GM12891 (cell line): Measurements from ENCODE around the gene PRSS38.

Source experiments
- POLR2A ChIP-seq: IDR thresholded peaks from 2 replicates; pipeline ENCODE4 v1.6.1; 2011; ENCODE audit warnings: low read depth, low read length, control low read depth
- POLR2AphosphoS5 ChIP-seq: IDR thresholded peaks from 2 replicates; pipeline ENCODE4 v1.6.1; 2011; ENCODE audit warnings: low read depth, low read length, control low read depth
- POU2F2 ChIP-seq: IDR thresholded peaks from 2 replicates; pipeline ENCODE4 v1.6.1; 2011; ENCODE audit warnings: low read depth, mild to moderate bottlenecking, control low read depth, low read length, moderate library complexity
- SPI1 ChIP-seq: IDR thresholded peaks from 2 replicates; pipeline ENCODE4 v1.6.1; 2011; ENCODE audit warnings: low read depth, low read length, control low read depth
- TAF1 ChIP-seq: IDR thresholded peaks from 2 replicates; pipeline ENCODE4 v1.6.1; 2011; ENCODE audit warnings: low read depth, low read length, control low read depth

- TF ChIP-seq POLR2A (no peak), TAF1 (no peak), POLR2AphosphoS5 (no peak), POU2F2 (no peak), SPI1 (no peak)
Measured at GRCh38 chr1:227824204-227824603, 8.7 kb downstream of the PRSS38 start.
